HL-60 (cell line): ENCODE results near the gene FAM53A.
A peak's percentile ranks its signal among the peaks of the same experiment; 100 is the strongest.

Experiments
- DNase-seq, 2 experiments: peaks; one replicate each; pipeline ENCODE4 v3.0.0-alpha.2; 2010 to 2020; ENCODE audit warnings: low read depth in 1 of 2, low spot score in 1 of 2
- H3K27ac ChIP-seq: fragments of 250-450 bp; sonication (Bioruptor Pico); replicated peaks from 2 replicates; pipeline ENCODE4 v1.5.1; 2020; ENCODE audit warnings: mild to moderate bottlenecking, moderate library complexity
- H3K27me3 ChIP-seq: fragments of 250-450 bp; sonication (Bioruptor Pico); 2 replicates; pipeline ENCODE4 v1.5.1; 2021; ENCODE audit warnings: mild to moderate bottlenecking, moderate library complexity; ENCODE audit not compliant: insufficient read depth, poor library complexity, severe bottlenecking
- H3K4me3 ChIP-seq: replicated peaks from 2 replicates; pipeline ENCODE4 v1.5.1; 2011; ENCODE audit warnings: mild to moderate bottlenecking, control low read depth, low read length; ENCODE audit not compliant: insufficient read depth
- CTCF ChIP-seq: IDR thresholded peaks from one replicate; pipeline ENCODE4 v1.5.1; 2011; ENCODE audit warnings: low read length, control low read depth, inconsistent platforms; ENCODE audit not compliant: insufficient read depth
- GABPA ChIP-seq: IDR thresholded peaks from 2 replicates; pipeline ENCODE4 v1.6.1; 2012; ENCODE audit warnings: low read depth
- POLR2AphosphoS5 ChIP-seq: IDR thresholded peaks from 2 replicates; pipeline ENCODE4 v1.6.1; 2012; ENCODE audit warnings: low read depth
- REST ChIP-seq: IDR thresholded peaks from 2 replicates; pipeline ENCODE4 v1.6.1; 2012; ENCODE audit warnings: low read depth; ENCODE audit not compliant: insufficient replicate concordance
- SPI1 ChIP-seq: IDR thresholded peaks from 2 replicates; pipeline ENCODE4 v1.6.1; 2012; ENCODE audit warnings: low read depth, mild to moderate bottlenecking, borderline replicate concordance

Gene FAM53A

GRCh38 chr4:1623400-1623799 lies 60.7 kb downstream of the FAM53A start:
- Histone ChIP-seq H3K27ac (no peak overlapping the region), H3K27me3 (peaks cover 12% of the 10 kb centered on the region), H3K4me3 (no peak overlapping the region)
- TF ChIP-seq POLR2AphosphoS5, result no peak
- no peak for TF ChIP-seq GABPA
- TF ChIP-seq CTCF, result no peak
- TF ChIP-seq SPI1, result no peak
- TF ChIP-seq REST, result no peak
- peak in 1 of 2 experiments; percentile 10 for DNase-seq

GRCh38 chr4:1622956-1623355 lies 61.2 kb downstream of the FAM53A start:
- no peak for TF ChIP-seq REST
- no peak for TF ChIP-seq GABPA
- no peak for TF ChIP-seq CTCF
- TF ChIP-seq POLR2AphosphoS5, result no peak
- TF ChIP-seq SPI1, result no peak
- DNase-seq, result no peak
- no peak overlapping the region for H3K4me3 ChIP-seq
- no peak overlapping the region for H3K27ac ChIP-seq
- peaks cover 12% of the 10 kb centered on the region for H3K27me3 ChIP-seq

- peaks cover 10% of the 10 kb centered on the region for H3K27me3 ChIP-seq
- TF ChIP-seq POLR2AphosphoS5, result no peak
- no peak for TF ChIP-seq SPI1
- no peak for TF ChIP-seq GABPA
- no peak for TF ChIP-seq CTCF
- no peak for TF ChIP-seq REST
- DNase-seq, result no peak
- no peak overlapping the region for H3K4me3 ChIP-seq
- H3K27ac ChIP-seq, result no peak overlapping the region
Observed at GRCh38 chr4:1622238-1622637, 61.9 kb downstream of the FAM53A start.
